VCaP (cell line): ENCODE results near the gene MASP1.

ENCODE experiments used
- H3K27ac ChIP-seq: fragments of 450-650 bp; 2 replicates; pipeline ENCODE4 v1.5.1; 2017
- CTCF ChIP-seq: fragments of 450-650 bp; conservative IDR thresholded peaks from 2 replicates; pipeline ENCODE4 v1.5.1; 2017; ENCODE audit warnings: mild to moderate bottlenecking, moderate library complexity

MASP1 gene

DNA sequence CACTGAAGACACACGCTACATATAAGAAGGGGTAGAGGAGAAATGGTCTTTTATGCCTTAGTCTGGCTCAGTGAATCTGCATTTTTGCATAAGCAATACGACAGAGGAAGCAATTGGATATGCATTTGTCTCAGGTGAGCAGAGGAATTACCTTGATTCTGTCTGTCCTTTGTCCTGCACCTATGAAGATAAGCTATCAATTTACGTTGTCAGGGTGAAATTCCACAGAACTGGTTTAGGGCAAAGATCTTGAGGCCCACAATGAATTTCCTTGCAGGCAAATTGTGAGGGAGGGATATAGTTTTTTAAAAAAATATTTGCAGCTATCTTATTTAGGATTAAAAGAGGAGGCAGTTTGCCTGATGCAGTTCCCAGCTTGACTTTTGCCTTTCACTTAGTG lies 31.6 kb upstream of the MASP1 start:
- TF ChIP-seq CTCF, result no peak

DNA sequence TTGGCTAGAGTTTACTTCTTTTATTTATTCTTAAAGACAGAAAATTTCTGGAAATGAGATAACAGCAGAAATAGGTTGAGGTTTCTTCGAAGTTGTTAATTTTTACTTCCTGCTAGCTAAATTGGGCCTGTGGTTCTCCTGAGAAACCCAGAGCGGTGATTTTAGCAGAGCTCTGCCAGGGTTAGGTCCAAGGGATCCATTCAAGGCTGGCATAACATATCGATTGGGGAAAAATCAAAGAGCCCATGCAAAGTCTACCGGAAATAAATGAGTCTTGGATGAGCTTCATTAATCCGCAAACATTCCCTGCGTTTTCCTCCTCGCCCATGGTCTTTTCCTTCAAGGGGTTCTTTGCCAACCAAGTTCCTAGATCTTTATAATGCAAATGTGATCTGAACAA lies 30.8 kb upstream of the MASP1 start:
- H3K27ac ChIP-seq, result no peak overlapping the region

More for the DNA sequence above, 31.6 kb upstream of the MASP1 start:
- no peak overlapping the region for H3K27ac ChIP-seq

GRCh38 chr3:187321766-187322165 lies 30.2 kb upstream of the MASP1 start:
- TF ChIP-seq CTCF, result no peak
- no peak overlapping the region for H3K27ac ChIP-seq

More for the DNA sequence above, 30.8 kb upstream of the MASP1 start:
- TF ChIP-seq CTCF, result no peak

GRCh38 chr3:187319699-187320302 lies 28.3 kb upstream of the MASP1 start:
- H3K27ac ChIP-seq, result no peak overlapping the region
- peak; percentile 94 for TF ChIP-seq CTCF

- no peak overlapping the region for H3K27ac ChIP-seq
- peak; percentile 84 for TF ChIP-seq CTCF
Measured at GRCh38 chr3:187318819-187319616, 27.5 kb upstream of the MASP1 start.

DNA sequence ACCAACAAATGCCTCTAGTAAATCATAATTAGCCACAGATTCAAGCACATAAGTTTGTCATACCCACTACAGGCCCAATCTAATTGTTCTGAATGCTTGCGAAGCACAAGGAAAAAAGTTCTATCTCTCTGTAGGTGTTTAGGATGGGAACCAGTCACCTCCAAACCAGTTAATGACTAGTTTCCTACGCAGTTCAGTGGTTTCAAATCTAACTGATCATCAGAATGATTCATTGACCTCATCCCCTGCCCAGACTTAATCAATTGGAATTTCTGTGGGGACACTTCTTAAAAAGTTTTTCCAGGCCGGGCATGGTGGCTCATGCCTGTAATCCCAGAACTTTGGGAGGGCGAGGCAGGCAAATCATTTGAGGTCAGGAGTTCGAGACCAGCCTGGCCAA lies 24.3 kb upstream of the MASP1 start:
- no peak for TF ChIP-seq CTCF
- no peak overlapping the region for H3K27ac ChIP-seq

- no peak overlapping the region for H3K27ac ChIP-seq
- TF ChIP-seq CTCF, result no peak
Measured at GRCh38 chr3:187314176-187314575, 22.6 kb upstream of the MASP1 start.
